A549 (cell line): ENCODE results near the gene SLC22A31. TPM values are rescaled to one million over a fixed set of nuclear protein-coding genes. Genes with fewer than 3 reads are reported as not detected.

Source experiments
- ATAC-seq, 2 experiments: fragments of 200-7000 bp in 1 of 2; fragments of >200 bp in 1 of 2; cut with Nextera tagmentation in 1 of 2; cut with Tn5 transposase in 1 of 2; 3 replicates each; pipeline versions ENCODE4 v1.8.0 to v1.9.1; 2018 to 2020; ENCODE audit warnings: mild to moderate bottlenecking in 1 of 2, moderate library complexity in 1 of 2
- CTCF ChIA-PET: fragments of 300-600 bp; sonication (Branson Sonifier 250); formaldehyde crosslinking; extraction: SDS; loops from one replicate; lab custom pipeline; 2021; ENCODE audit warnings: antibody characterized with exemption, inconsistent platforms; lab: Yijun Ruan, JAX
- POLR2A ChIA-PET: fragments of 350-600 bp; formaldehyde crosslinking; extraction: SDS; loops from one replicate; lab custom pipeline; 2021; ENCODE audit warnings: antibody characterized with exemption, inconsistent platforms; lab: Yijun Ruan, JAX
- DNase-seq, 2 experiments: peaks; one replicate each; pipeline versions ENCODE4 v3.0.0 to v3.0.0-alpha.2; 2011 to 2016; ENCODE audit warnings: low read depth in 1 of 2, low spot score in 1 of 2
- FAIRE-seq: peaks from 2 replicates; lab custom pipeline; 2011; peaks lifted over from hg19 to GRCh38; lab: Jason Lieb, UNC
- H3K27ac ChIP-seq, 2 experiments: fragments of >200 bp; sonication (Bioruptor Twin); formaldehyde crosslinking; 3 replicates each; pipeline ENCODE4 v1.5.1; 2016 to 2017
- H3K4me1 ChIP-seq: fragments of >200 bp; sonication (Bioruptor Twin); formaldehyde crosslinking; 3 replicates; pipeline ENCODE4 v1.6.1; 2016
- H3K4me2 ChIP-seq: fragments of >200 bp; sonication (Bioruptor Twin); formaldehyde crosslinking; 3 replicates; pipeline ENCODE4 v1.6.1; 2016
- H3K4me3 ChIP-seq: fragments of >200 bp; sonication (Bioruptor Twin); formaldehyde crosslinking; 3 replicates; pipeline ENCODE4 v1.5.1; 2016
- H3K9me3 ChIP-seq: fragments of >200 bp; sonication (Bioruptor Twin); formaldehyde crosslinking; 3 replicates; pipeline ENCODE4 v1.6.1; 2016
- BHLHE40 ChIP-seq: IDR thresholded peaks from 2 replicates; pipeline ENCODE4 v1.6.1; 2012; ENCODE audit warnings: low read depth, low read length, inconsistent platforms
- CBX8 ChIP-seq: fragments of 200-600 bp; sonication (generic); IDR thresholded peaks from 2 replicates; pipeline ENCODE4 v1.6.1; 2016
- CEBPB ChIP-seq, 2 experiments: fragments of >200 bp in 1 of 2; sonication (Bioruptor Twin) in 1 of 2; formaldehyde crosslinking in 1 of 2; IDR thresholded peaks; 2 replicates each; pipeline ENCODE4 v1.6.1; 2012 to 2016
- CHD2 ChIP-seq: fragments of 150-350 bp; IDR thresholded peaks from 2 replicates; pipeline ENCODE4 v1.6.1; 2014; ENCODE audit warnings: low read length; ENCODE audit not compliant: partially characterized antibody
- EHMT2 ChIP-seq: fragments of 200-600 bp; sonication (generic); IDR thresholded peaks from 2 replicates; pipeline ENCODE4 v1.6.1; 2016; ENCODE audit warnings: antibody characterized with exemption, low read depth, mild to moderate bottlenecking, moderate library complexity
- GATA3 ChIP-seq: IDR thresholded peaks from 2 replicates; pipeline ENCODE4 v1.6.1; 2012; ENCODE audit warnings: borderline replicate concordance
- HOXB13 ChIP-seq: fragments of 250-450 bp; sonication (Bioruptor Pico); IDR thresholded peaks from 2 replicates; pipeline ENCODE4 v1.5.0; 2020; ENCODE audit warnings: low read depth, mild to moderate bottlenecking, moderate library complexity
- HOXB5 ChIP-seq: fragments of 250-450 bp; sonication (Bioruptor Pico); IDR thresholded peaks from 2 replicates; pipeline ENCODE4 v1.5.0; 2020; ENCODE audit warnings: mild to moderate bottlenecking, moderate library complexity
- JUN ChIP-seq, 2 experiments: fragments of >200 bp; sonication (Bioruptor Twin); formaldehyde crosslinking; IDR thresholded peaks; 2 replicates in 1 of 2; 3 replicates in 1 of 2; pipeline ENCODE4 v1.6.1; 2016 to 2017
- KDM5A ChIP-seq: fragments of 200-600 bp; sonication (generic); IDR thresholded peaks from 2 replicates; pipeline ENCODE4 v1.6.1; 2016; ENCODE audit warnings: antibody characterized with exemption, mild to moderate bottlenecking
- MAFK ChIP-seq: fragments of 450-650 bp; IDR thresholded peaks from 2 replicates; pipeline ENCODE4 v1.6.1; 2014; ENCODE audit not compliant: partially characterized antibody
- MYC ChIP-seq: IDR thresholded peaks from 2 replicates; pipeline ENCODE4 v1.6.1; 2012; ENCODE audit warnings: mild to moderate bottlenecking, inconsistent platforms, low read length, improper control_type of control experiment, borderline replicate concordance
- NFE2L2 ChIP-seq: fragments of 150-350 bp; conservative IDR thresholded peaks from 2 replicates; pipeline ENCODE4 v1.6.1; 2014; ENCODE audit warnings: low read length
- POLR2A ChIP-seq: IDR thresholded peaks from 2 replicates; pipeline ENCODE4 v1.6.1; 2012; ENCODE audit warnings: mild to moderate bottlenecking, low read length
- POLR2AphosphoS2 ChIP-seq: conservative IDR thresholded peaks from 2 replicates; pipeline ENCODE4 v1.6.1; 2012; ENCODE audit warnings: low read length, improper control_type of control experiment, inconsistent platforms
- RARB ChIP-seq: fragments of 250-450 bp; sonication (Bioruptor Pico); IDR thresholded peaks from 2 replicates; pipeline ENCODE4 v1.8.0; 2021; ENCODE audit warnings: mild to moderate bottlenecking, moderate library complexity
- RFX5 ChIP-seq: fragments of 450-650 bp; IDR thresholded peaks from 2 replicates; pipeline ENCODE4 v1.7.1; 2014; ENCODE audit warnings: antibody characterized with exemption, mild to moderate bottlenecking, moderate library complexity
- SREBF2 ChIP-seq: fragments of 450-650 bp; IDR thresholded peaks from 2 replicates; pipeline ENCODE4 v1.6.1; 2014; ENCODE audit warnings: mild to moderate bottlenecking, moderate library complexity
- TP53 ChIP-seq: fragments of 250-450 bp; sonication (Bioruptor Pico); IDR thresholded peaks from 2 replicates; pipeline ENCODE4 v1.5.0; 2021; ENCODE audit warnings: mild to moderate bottlenecking, moderate library complexity
- ZC3H11A ChIP-seq: fragments of 450-650 bp; IDR thresholded peaks from 2 replicates; pipeline ENCODE4 v1.6.1; 2014; ENCODE audit warnings: antibody characterized with exemption, mild to moderate bottlenecking
- ZSCAN20 ChIP-seq: fragments of 250-450 bp; sonication (Bioruptor Pico); IDR thresholded peaks from 2 replicates; pipeline ENCODE4 v1.8.0; 2022; ENCODE audit warnings: mild to moderate bottlenecking, moderate library complexity
- WGBS: methylation state at CpG from one replicate; pipeline ENCODE4 v1.1.6; 2017; ENCODE audit errors: missing lambda C conversion rate; 5-methylcytosine and 5-hydroxymethylcytosine counted together
- polyA plus RNA-seq, 4 experiments: library from polyadenylated mRNA; depleted of rRNA in 3 of 4; stranded (reverse); fragments of >200 nt; fragmentation: RNase III in 1 of 4; extraction: RNeasy Plus Mini Kit Qiagen cat#74134 plus additional on column Dnase treatment in 1 of 4; gene quantifications; 2 replicates in 3 of 4; 3 replicates in 1 of 4; pipeline ENCODE4 v1.2.3, GENCODE V29; 2011 to 2017
- TF ChIP-seq, protein P1 (sequence below): fragments of >200 bp; sonication (Bioruptor Twin); formaldehyde crosslinking; IDR thresholded peaks from 2 replicates; pipeline ENCODE4 v1.6.1; 2016
- TF ChIP-seq, protein P2 (sequence below): fragments of 450-650 bp; IDR thresholded peaks from 2 replicates; pipeline ENCODE4 v1.6.1; 2014; ENCODE audit warnings: antibody characterized with exemption
- TF ChIP-seq, protein P3 (sequence below): fragments of 200-600 bp; sonication (generic); IDR thresholded peaks from 2 replicates; pipeline ENCODE4 v1.6.1; 2016; ENCODE audit warnings: antibody characterized with exemption, mild to moderate bottlenecking, moderate library complexity
- TF ChIP-seq, protein P4 (sequence below): fragments of 150-350 bp; IDR thresholded peaks from 2 replicates; pipeline ENCODE4 v1.6.1; 2014; ENCODE audit warnings: low read depth, mild to moderate bottlenecking, low read length
- TF ChIP-seq, protein P5 (sequence below): IDR thresholded peaks from 2 replicates; pipeline ENCODE4 v1.6.1; 2012
- TF ChIP-seq, protein P6 (sequence below): fragments of >200 bp; sonication (Bioruptor Twin); formaldehyde crosslinking; IDR thresholded peaks from 3 replicates; pipeline ENCODE4 v1.5.1; 2016

The SLC22A31 gene
- polyA plus RNA-seq, 2 of the 4 experiments (the other 2 are of a cell fraction): 0.36 to 0.77 TPM

DNA sequence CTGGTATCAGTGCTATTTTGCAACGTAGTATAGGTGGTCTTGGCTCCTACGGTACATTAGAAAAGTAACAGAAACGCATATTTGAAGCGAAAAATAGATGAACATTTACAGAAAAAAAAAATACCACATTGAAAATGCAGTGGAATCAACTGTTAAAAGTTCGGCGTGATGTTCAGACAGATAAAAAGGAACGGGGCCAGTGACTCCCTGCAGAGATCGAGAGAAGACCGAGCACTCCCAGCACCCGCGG is 16.7 kb upstream of the SLC22A31 start:
- Histone ChIP-seq H3K27ac (peak overlapping the region; percentile 87 to 95), H3K9me3 (no peaks in the 10 kb centered on the region), H3K4me3 (peak overlapping the region; percentile 78), H3K4me1 (peaks cover 9% of the 10 kb centered on the region), H3K4me2 (peak overlapping the region; percentile 100)
- FAIRE-seq (no peak), ATAC-seq (no peak), DNase-seq (no peak)
- TF ChIP-seq NFE2L2: no peak
- TF ChIP-seq CBX8: no peak
- TF ChIP-seq, protein P1, sequence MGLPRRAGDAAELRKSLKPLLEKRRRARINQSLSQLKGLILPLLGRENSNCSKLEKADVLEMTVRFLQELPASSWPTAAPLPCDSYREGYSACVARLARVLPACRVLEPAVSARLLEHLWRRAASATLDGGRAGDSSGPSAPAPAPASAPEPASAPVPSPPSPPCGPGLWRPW: no peak
- no peak for TF ChIP-seq MAFK
- no peak for TF ChIP-seq HOXB13
- no peak for TF ChIP-seq HOXB5 (CRISPR knock-in tag)
- TF ChIP-seq ZC3H11A: no peak
- no peak for TF ChIP-seq CEBPB (IDR thresholded peaks at IDR 0.05)
- TF ChIP-seq RARB (CRISPR knock-in tag): no peak
- TF ChIP-seq RFX5: no peak
- no peak for TF ChIP-seq TP53 (CRISPR knock-in tag)
- TF ChIP-seq, protein P2, sequence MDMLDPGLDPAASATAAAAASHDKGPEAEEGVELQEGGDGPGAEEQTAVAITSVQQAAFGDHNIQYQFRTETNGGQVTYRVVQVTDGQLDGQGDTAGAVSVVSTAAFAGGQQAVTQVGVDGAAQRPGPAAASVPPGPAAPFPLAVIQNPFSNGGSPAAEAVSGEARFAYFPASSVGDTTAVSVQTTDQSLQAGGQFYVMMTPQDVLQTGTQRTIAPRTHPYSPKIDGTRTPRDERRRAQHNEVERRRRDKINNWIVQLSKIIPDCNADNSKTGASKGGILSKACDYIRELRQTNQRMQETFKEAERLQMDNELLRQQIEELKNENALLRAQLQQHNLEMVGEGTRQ: no peak
- ChIA-PET POLR2A (interaction anchor here (0.9 to 1.2 kb wide), 5 partner anchors 23 to 480 kb away, joined by 3 to 6 read pairs (median 4); no protein-coding TSS in a partner anchor), CTCF (interaction anchor here (0.9 to 1.6 kb wide), 5 partner anchors 9 to 405 kb away, joined by 3 to 7 read pairs (median 3); no protein-coding TSS in a partner anchor)
- 4% methylated on average over 11 of the region's 11 CpGs for whole genome bisulfite sequencing

DNA sequence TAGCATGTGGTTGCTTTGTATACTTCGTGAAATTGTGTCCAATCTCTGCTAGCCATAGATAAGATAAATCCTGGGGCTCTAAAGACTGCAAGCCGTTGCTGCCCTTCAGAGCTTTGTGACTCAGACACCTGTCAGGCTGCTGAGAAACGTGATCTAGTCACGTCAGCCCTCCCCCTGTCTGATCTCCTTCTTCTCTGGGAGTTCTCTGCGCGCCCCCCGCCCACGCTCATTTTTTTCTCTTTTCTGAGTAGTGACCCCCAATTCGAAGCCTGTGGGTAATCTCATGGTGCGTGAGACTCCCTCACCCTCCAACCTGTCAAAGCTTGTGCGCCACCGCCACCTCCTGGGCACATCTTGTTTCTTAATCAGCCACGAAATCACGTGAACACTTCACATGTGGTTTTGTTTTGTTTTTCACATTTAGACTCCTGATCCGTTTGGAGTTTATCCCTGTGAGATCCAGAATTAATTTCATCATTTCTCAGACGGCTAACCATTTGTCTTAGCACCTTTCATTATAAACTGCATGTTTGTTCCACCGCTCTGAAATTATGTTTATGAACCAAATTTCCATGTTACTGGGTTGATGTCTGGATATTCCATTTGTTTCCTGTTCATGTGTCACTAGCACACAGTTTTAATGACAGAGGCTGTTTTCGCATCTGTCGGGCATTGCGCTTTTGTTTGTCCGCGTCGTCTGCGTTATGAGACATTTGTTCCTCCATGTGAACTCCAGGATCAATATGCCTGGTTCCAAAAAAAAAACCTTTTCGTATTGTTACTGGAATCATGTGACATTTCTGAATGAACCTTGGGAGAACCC is 16.2 kb upstream of the SLC22A31 start:
- no peak for FAIRE-seq
- ATAC-seq: peak; percentile 81 to 83
- ChIA-PET CTCF (interaction anchor here (0.6 to 1.7 kb wide), 16 partner anchors 19 to 407 kb away, joined by 3 to 4 read pairs (median 3); partner anchors contain the start of gene APRT), POLR2A (interaction anchor here (0.8 to 1.5 kb wide), 4 partner anchors 15 to 405 kb away, joined by 3 to 5 read pairs (median 3); partner anchors contain the start of genes APRT and SPG7)
- Histone ChIP-seq H3K4me1 (peaks cover 9% of the 10 kb centered on the region), H3K4me3 (peak overlapping the region; percentile 78), H3K27ac (peak overlapping the region; percentile 87 to 95), H3K9me3 (no peaks in the 10 kb centered on the region), H3K4me2 (peak overlapping the region; percentile 100)
- WGBS: 3% methylated on average over 25 of the region's 25 CpGs
- peak; percentile 79 to 81 for DNase-seq
- TF ChIP-seq POLR2AphosphoS2 (no peak), GATA3 (no peak), HOXB13 (no peak), EHMT2 (no peak), HOXB5 (CRISPR knock-in tag) (no peak), POLR2A (no peak), JUN (IDR thresholded peaks at IDR 0.05) (no peak), BHLHE40 (peak; percentile 40), KDM5A (no peak), ZSCAN20 (CRISPR knock-in tag) (no peak), MYC (no peak), CHD2 (peak; percentile 16), SREBF2 (no peak), MAFK (no peak)
- TF ChIP-seq, protein P3, sequence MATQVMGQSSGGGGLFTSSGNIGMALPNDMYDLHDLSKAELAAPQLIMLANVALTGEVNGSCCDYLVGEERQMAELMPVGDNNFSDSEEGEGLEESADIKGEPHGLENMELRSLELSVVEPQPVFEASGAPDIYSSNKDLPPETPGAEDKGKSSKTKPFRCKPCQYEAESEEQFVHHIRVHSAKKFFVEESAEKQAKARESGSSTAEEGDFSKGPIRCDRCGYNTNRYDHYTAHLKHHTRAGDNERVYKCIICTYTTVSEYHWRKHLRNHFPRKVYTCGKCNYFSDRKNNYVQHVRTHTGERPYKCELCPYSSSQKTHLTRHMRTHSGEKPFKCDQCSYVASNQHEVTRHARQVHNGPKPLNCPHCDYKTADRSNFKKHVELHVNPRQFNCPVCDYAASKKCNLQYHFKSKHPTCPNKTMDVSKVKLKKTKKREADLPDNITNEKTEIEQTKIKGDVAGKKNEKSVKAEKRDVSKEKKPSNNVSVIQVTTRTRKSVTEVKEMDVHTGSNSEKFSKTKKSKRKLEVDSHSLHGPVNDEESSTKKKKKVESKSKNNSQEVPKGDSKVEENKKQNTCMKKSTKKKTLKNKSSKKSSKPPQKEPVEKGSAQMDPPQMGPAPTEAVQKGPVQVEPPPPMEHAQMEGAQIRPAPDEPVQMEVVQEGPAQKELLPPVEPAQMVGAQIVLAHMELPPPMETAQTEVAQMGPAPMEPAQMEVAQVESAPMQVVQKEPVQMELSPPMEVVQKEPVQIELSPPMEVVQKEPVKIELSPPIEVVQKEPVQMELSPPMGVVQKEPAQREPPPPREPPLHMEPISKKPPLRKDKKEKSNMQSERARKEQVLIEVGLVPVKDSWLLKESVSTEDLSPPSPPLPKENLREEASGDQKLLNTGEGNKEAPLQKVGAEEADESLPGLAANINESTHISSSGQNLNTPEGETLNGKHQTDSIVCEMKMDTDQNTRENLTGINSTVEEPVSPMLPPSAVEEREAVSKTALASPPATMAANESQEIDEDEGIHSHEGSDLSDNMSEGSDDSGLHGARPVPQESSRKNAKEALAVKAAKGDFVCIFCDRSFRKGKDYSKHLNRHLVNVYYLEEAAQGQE: no peak
- TF ChIP-seq, protein P4, sequence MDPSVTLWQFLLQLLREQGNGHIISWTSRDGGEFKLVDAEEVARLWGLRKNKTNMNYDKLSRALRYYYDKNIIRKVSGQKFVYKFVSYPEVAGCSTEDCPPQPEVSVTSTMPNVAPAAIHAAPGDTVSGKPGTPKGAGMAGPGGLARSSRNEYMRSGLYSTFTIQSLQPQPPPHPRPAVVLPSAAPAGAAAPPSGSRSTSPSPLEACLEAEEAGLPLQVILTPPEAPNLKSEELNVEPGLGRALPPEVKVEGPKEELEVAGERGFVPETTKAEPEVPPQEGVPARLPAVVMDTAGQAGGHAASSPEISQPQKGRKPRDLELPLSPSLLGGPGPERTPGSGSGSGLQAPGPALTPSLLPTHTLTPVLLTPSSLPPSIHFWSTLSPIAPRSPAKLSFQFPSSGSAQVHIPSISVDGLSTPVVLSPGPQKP: no peak
- TF ChIP-seq, protein P2: peak; percentile 87
- TF ChIP-seq, protein P5, sequence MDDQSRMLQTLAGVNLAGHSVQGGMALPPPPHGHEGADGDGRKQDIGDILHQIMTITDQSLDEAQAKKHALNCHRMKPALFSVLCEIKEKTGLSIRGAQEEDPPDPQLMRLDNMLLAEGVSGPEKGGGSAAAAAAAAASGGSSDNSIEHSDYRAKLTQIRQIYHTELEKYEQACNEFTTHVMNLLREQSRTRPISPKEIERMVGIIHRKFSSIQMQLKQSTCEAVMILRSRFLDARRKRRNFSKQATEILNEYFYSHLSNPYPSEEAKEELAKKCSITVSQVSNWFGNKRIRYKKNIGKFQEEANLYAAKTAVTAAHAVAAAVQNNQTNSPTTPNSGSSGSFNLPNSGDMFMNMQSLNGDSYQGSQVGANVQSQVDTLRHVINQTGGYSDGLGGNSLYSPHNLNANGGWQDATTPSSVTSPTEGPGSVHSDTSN: no peak
- TF ChIP-seq, protein P6, sequence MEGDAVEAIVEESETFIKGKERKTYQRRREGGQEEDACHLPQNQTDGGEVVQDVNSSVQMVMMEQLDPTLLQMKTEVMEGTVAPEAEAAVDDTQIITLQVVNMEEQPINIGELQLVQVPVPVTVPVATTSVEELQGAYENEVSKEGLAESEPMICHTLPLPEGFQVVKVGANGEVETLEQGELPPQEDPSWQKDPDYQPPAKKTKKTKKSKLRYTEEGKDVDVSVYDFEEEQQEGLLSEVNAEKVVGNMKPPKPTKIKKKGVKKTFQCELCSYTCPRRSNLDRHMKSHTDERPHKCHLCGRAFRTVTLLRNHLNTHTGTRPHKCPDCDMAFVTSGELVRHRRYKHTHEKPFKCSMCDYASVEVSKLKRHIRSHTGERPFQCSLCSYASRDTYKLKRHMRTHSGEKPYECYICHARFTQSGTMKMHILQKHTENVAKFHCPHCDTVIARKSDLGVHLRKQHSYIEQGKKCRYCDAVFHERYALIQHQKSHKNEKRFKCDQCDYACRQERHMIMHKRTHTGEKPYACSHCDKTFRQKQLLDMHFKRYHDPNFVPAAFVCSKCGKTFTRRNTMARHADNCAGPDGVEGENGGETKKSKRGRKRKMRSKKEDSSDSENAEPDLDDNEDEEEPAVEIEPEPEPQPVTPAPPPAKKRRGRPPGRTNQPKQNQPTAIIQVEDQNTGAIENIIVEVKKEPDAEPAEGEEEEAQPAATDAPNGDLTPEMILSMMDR: peak; percentile 72
